PC-9 (cell line): ENCODE measurements around the gene ATP8B1.

ENCODE experiments used
- CTCF ChIP-seq: fragments of 200-600 bp; sonication (generic); conservative IDR thresholded peaks from 2 replicates; pipeline ENCODE4 v1.6.1; 2017; ENCODE audit warnings: mixed run types, antibody characterized with exemption, mild to moderate bottlenecking, moderate library complexity
- EZH2 ChIP-seq: fragments of 200-600 bp; sonication (generic); IDR thresholded peaks from 2 replicates; pipeline ENCODE4 v1.8.0; 2017; ENCODE audit warnings: antibody characterized with exemption, low read depth

- TF ChIP-seq CTCF (no peak), EZH2 (no peak)
Measured at GRCh38 chr18:57749604-57749970, 53.5 kb downstream of the ATP8B1 start.
